Measurements from ENCODE around the gene FTH1. TPM values are rescaled to one million over a fixed set of nuclear protein-coding genes. Genes with fewer than 3 reads are reported as not detected.

FTH1 gene
- total and polyA plus RNA-seq, 2 of the 8 experiments (the other 6 are each of a cell fraction or from before 2014, with no cell fraction given) = 1,153 to 1,461 TPM

- TF ChIP-seq CHD7 (IDR thresholded peaks at IDR 0.05; ENCODE audit: insufficient replicate concordance, low read length) (no peak), ATF3 (IDR thresholded peaks at IDR 0.05; ENCODE audit: insufficient read depth, low read depth, low read length) (no peak)
Observed at GRCh38 chr11:61969391-61969758, 1.9 kb upstream of the FTH1 start (continued).

All from H1 (cell line).